ENCODE measurements around the gene AMBP. TPM values are rescaled to one million over a fixed set of nuclear protein-coding genes. Genes with fewer than 3 reads are reported as not detected.

AMBP gene
- total and polyA plus RNA-seq, 2 of the 13 experiments (the other 11 are each of a cell fraction or from before 2014, with no cell fraction given): 1,510 to 2,580 TPM

- no peak for TF ChIP-seq GRHL1 (CRISPR knock-in tag; conservative IDR thresholded peaks at IDR 0.05)
- no peak for TF ChIP-seq NFYB (CRISPR knock-in tag; IDR thresholded peaks at IDR 0.05)
- TF ChIP-seq MAFK (conservative IDR thresholded peaks at IDR 0.05 in 1 of 2, IDR thresholded peaks at IDR 0.05 in 1 of 2; ENCODE audit: low read length in 2 of 2): no peak
- peak; percentile 83 for TF ChIP-seq GATAD2A (CRISPR knock-in tag; IDR thresholded peaks at IDR 0.05)
- TF ChIP-seq ONECUT2 (CRISPR knock-in tag; IDR thresholded peaks at IDR 0.05): peak; percentile 59; the same call in 1 of the 2 replicates
- TF ChIP-seq ERF (CRISPR knock-in tag; IDR thresholded peaks at IDR 0.05): peak; percentile 77
- TF ChIP-seq, protein P1, sequence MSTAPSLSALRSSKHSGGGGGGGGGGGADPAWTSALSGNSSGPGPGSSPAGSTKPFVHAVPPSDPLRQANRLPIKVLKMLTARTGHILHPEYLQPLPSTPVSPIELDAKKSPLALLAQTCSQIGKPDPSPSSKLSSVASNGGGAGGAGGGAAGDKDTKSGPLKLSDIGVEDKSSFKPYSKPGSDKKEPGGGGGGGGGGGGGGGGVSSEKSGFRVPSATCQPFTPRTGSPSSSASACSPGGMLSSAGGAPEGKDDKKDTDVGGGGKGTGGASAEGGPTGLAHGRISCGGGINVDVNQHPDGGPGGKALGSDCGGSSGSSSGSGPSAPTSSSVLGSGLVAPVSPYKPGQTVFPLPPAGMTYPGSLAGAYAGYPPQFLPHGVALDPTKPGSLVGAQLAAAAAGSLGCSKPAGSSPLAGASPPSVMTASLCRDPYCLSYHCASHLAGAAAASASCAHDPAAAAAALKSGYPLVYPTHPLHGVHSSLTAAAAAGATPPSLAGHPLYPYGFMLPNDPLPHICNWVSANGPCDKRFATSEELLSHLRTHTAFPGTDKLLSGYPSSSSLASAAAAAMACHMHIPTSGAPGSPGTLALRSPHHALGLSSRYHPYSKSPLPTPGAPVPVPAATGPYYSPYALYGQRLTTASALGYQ (CRISPR knock-in tag; IDR thresholded peaks at IDR 0.05): peak; percentile 89
- TF ChIP-seq SOX13 (IDR thresholded peaks at IDR 0.05): peak; percentile 66; the same call in 1 of the 2 replicates
- peak in 1 of 2 experiments; percentile 78; a peak in 2 of 4 replicates for TF ChIP-seq SOX13 (CRISPR knock-in tag; conservative IDR thresholded peaks at IDR 0.05 in 1 of 2, IDR thresholded peaks at IDR 0.05 in 1 of 2)
- TF ChIP-seq ARNTL (CRISPR knock-in tag; IDR thresholded peaks at IDR 0.05): peak; percentile 86
- no peak for TF ChIP-seq ZNF513 (CRISPR knock-in tag; conservative IDR thresholded peaks at IDR 0.05)
- TF ChIP-seq POLR2A (IDR thresholded peaks at IDR 0.05; ENCODE audit: insufficient read depth in 1 of 2, low read depth in 2 of 2, low read length in 2 of 2): no peak; a peak in 1 of 4 replicates
- TF ChIP-seq, protein P2, sequence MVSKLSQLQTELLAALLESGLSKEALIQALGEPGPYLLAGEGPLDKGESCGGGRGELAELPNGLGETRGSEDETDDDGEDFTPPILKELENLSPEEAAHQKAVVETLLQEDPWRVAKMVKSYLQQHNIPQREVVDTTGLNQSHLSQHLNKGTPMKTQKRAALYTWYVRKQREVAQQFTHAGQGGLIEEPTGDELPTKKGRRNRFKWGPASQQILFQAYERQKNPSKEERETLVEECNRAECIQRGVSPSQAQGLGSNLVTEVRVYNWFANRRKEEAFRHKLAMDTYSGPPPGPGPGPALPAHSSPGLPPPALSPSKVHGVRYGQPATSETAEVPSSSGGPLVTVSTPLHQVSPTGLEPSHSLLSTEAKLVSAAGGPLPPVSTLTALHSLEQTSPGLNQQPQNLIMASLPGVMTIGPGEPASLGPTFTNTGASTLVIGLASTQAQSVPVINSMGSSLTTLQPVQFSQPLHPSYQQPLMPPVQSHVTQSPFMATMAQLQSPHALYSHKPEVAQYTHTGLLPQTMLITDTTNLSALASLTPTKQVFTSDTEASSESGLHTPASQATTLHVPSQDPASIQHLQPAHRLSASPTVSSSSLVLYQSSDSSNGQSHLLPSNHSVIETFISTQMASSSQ (IDR thresholded peaks at IDR 0.05; ENCODE audit: low read depth): peak; percentile 100
- TF ChIP-seq, protein P2 (CRISPR knock-in tag; IDR thresholded peaks at IDR 0.05; ENCODE audit: borderline replicate concordance): peak; percentile 100
- TF ChIP-seq, protein P3, sequence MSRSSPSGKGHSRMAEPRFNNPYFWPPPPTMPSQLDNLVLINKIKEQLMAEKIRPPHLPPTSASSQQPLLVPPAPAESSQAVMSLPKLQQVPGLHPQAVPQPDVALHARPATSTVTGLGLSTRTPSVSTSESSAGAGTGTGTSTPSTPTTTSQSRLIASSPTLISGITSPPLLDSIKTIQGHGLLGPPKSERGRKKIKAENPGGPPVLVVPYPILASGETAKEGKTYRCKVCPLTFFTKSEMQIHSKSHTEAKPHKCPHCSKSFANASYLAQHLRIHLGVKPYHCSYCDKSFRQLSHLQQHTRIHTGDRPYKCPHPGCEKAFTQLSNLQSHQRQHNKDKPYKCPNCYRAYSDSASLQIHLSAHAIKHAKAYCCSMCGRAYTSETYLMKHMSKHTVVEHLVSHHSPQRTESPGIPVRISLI (CRISPR knock-in tag; IDR thresholded peaks at IDR 0.05; ENCODE audit: borderline replicate concordance): no peak
- peak; percentile 33; the same call in 1 of the 2 replicates for TF ChIP-seq ZNF460 (CRISPR knock-in tag; IDR thresholded peaks at IDR 0.05; ENCODE audit: borderline replicate concordance)
- no peak for TF ChIP-seq SATB2 (CRISPR knock-in tag; IDR thresholded peaks at IDR 0.05)
- TF ChIP-seq ZNF747 (CRISPR knock-in tag; IDR thresholded peaks at IDR 0.05; ENCODE audit: borderline replicate concordance): peak; percentile 63; the same call in 1 of the 2 replicates
- TF ChIP-seq ZNF749 (CRISPR knock-in tag; IDR thresholded peaks at IDR 0.05; ENCODE audit: borderline replicate concordance): no peak
Measured at GRCh38 chr9:114080773-114081440, 2.8 kb upstream of the AMBP start (continued).
